GM12873 (cell line): ENCODE results near the gene COL4A1.

ENCODE experiments used
- CTCF ChIP-seq: IDR thresholded peaks from 2 replicates; pipeline ENCODE4 v1.5.1; 2012; ENCODE audit warnings: low read depth, mild to moderate bottlenecking, moderate library complexity, low read length, control low read depth; ENCODE audit not compliant: insufficient read depth; ENCODE audit errors: missing control alignments

Gene COL4A1

GRCh38 chr13:110316196-110316595 is 9.2 kb upstream of the COL4A1 start:
- TF ChIP-seq CTCF = no peak

GRCh38 chr13:110314516-110315245 is 7.7 kb upstream of the COL4A1 start:
- no peak for TF ChIP-seq CTCF

- TF ChIP-seq CTCF = no peak
Observed at GRCh38 chr13:110312339-110313031, 5.5 kb upstream of the COL4A1 start.

GRCh38 chr13:110311443-110312338 is 4.7 kb upstream of the COL4A1 start:
- TF ChIP-seq CTCF = no peak

- no peak for TF ChIP-seq CTCF
Observed at GRCh38 chr13:110310541-110311442, 3.8 kb upstream of the COL4A1 start.

GRCh38 chr13:110309661-110310524 is 2.9 kb upstream of the COL4A1 start:
- no peak for TF ChIP-seq CTCF
